Epithelial cell of alveolus of lung (primary cell): ENCODE data around the gene CFAP157. TPM values are rescaled to one million over a fixed set of nuclear protein-coding genes. Genes with fewer than 3 reads are reported as not detected.

ENCODE experiments used
- total RNA-seq: library from RNA; depleted of rRNA; stranded (reverse); fragments of >200 nt; gene quantifications from 2 replicates; pipeline ENCODE4 v1.2.1, GENCODE V29; 2015

CFAP157 gene
- 0.08 TPM in 1 of 2 replicates, not detected in the other for total RNA-seq

DNA sequence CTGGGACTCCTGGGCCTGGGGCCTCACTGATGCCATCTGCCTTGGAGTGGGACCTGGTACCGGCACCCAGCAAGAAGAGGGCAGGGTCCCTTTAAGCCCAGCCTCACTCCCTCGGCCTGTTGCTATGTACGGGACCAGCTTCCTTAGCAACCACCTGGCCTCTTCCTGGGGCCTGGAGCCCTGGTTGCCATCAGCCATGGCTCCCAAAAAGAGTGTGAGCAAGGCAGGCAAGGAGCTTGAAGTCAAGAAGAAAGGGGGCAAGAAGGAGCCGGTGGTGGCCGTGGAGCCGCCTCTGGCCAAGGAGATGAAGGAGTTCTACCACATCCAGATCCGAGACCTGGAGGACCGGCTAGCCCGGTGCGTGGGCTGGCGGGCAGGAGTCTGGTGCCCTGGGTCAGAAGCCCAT is at the start of gene CFAP157:
Gene CFAP157 (plus strand): TSS at position 153 of the 406 bp plus-strand sequence. CDS start 44 bp downstream, at position 197.

DNA sequence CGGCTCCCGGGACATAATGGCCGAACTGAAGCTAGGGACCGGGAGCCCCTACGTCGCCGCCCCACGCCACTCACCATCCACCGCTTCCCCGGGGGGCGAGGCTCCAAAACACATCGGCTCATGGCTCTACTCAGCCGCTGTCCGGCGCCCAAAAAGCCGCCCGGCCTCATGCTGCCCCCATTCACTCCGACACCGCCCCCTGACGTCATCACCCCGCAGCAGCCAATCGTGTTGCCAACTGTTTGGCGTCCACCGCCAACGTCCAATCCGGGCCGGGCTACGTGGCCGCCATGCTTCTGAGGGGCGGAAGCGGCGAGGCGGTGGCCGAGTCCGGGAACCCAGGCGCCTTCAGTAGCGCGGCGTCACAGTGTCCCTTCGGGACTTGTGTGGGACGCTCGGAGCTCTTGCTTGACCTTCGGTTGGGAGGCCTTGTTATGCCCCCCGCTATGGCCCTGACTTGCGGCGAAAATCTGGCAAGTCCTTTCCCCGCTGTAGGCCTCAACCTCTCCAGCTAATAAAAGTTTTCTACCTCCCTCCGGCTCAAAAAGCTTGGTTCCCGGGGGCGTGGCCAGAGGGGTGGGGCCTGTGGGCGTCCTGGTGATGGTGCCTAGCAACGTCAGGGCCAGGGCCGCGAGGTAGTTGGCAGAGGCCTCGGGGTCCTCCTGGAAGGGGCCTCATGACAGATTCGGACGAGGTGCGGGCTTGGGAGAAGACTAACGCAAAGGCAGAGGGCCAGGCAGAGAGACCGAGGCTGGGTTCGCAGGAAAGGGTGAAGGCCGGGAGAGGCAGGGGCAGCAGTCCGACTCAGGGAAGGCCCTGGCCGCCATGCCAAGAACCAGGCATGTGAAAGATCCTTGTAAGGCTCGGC is 8.9 kb downstream of the CFAP157 start, which contains the start of the genes PTRH1 and TTC16:
Gene PTRH1 (minus strand): TSS at position 194 of the 868 bp plus-strand sequence. CDS start 24 bp downstream, at position 170.
Gene TTC16 (plus strand): TSS at position 610 of the 868 bp plus-strand sequence. CDS start 67 bp downstream, at position 677.

DNA sequence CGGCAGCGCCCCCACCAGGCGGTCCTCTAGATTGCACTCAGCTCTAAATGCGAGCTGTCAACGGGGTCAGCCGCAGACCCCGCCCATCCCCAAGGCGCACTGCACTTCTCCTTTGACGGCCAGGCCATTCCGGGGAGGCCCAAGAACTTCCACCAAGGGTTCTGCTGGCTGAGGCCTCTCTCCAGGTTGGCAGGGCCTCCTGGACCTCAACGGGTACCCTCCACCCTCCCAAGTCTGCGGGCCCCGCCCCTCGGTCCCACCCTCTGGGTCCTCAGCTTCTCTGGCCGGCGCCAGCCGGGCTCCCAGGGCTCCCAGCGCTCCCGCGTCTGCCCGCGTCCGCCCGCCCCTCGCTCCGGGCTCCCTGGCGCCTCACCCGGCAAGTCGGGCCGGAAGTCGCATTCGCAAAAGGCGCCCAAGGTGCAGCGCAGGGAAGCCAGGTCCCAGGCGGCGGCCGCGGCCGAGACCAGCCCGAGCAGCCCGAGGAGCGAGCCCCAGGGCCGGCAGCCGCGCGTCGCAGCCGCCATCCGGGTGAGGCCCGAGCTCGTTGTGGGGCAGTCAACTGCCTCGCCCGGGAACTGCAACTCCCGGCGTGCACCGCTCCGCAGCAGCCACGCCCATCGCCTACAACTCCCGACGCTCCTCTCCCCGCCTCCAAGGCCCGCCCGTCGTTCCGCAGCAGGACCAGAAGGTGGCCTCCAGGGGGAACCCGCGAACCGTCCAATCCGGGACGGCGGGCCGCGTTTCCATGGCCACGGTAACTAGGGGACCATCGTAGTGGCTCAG is 28.1 kb downstream of the CFAP157 start, which contains the start of gene TOR2A:
Gene TOR2A (minus strand): TSS at position 548 of the 783 bp plus-strand sequence. CDS start 24 bp downstream, at position 524.

Other genes with a start within 250 kb of the CFAP157 start
- 34.9 and 60.6 TPM in 2 replicates for gene STXBP1, start 94.7 kb upstream of the CFAP157 start, total RNA-seq
- gene PTRH1, start 8.7 kb downstream of the CFAP157 start, total RNA-seq, result 15.8 and 34.5 TPM in 2 replicates
- not detected in 2 replicates for gene TTC16, start 9.1 kb downstream of the CFAP157 start, total RNA-seq
- gene TOR2A, start 28.3 kb downstream of the CFAP157 start, total RNA-seq, result 14.0 and 18.3 TPM in 2 replicates
- gene SH2D3C, start 71.7 kb downstream of the CFAP157 start, total RNA-seq, result 0.08 and 0.52 TPM in 2 replicates
- 23.0 and 63.2 TPM in 2 replicates for gene CDK9, start 79.0 kb downstream of the CFAP157 start, total RNA-seq
- 57.8 and 78.6 TPM in 2 replicates for gene FPGS, start 95.9 kb downstream of the CFAP157 start, total RNA-seq
- gene ENG, start 147.7 kb downstream of the CFAP157 start, total RNA-seq, result 52.9 and 72.1 TPM in 2 replicates
- 40.1 and 71.8 TPM in 2 replicates for gene AK1, start 170.7 kb downstream of the CFAP157 start, total RNA-seq
- gene ST6GALNAC6, start 192.6 kb downstream of the CFAP157 start, total RNA-seq, result 66.2 and 92.5 TPM in 2 replicates
- gene ST6GALNAC4, start 210.1 kb downstream of the CFAP157 start, total RNA-seq, result 33.8 and 56.2 TPM in 2 replicates
- 1.9 and 3.7 TPM in 2 replicates for gene PIP5KL1, start 223.8 kb downstream of the CFAP157 start, total RNA-seq
- 15.3 and 21.7 TPM in 2 replicates for gene DPM2, start 230.9 kb downstream of the CFAP157 start, total RNA-seq